NT2/D1 (cell line): Measurements from ENCODE around the gene ARMC6.

ENCODE experiments used
- DNase-seq: peaks from one replicate; pipeline ENCODE4 v3.0.0-alpha.2; 2011; ENCODE audit warnings: low read depth, low spot score
- H3K27me3 ChIP-seq: 2 replicates; pipeline ENCODE4 v1.6.0; 2011; ENCODE audit warnings: mild to moderate bottlenecking; ENCODE audit not compliant: insufficient read length, insufficient read depth
- H3K36me3 ChIP-seq: 2 replicates; pipeline ENCODE4 v1.6.1; 2011; ENCODE audit warnings: mild to moderate bottlenecking, low read length, mixed read lengths; ENCODE audit not compliant: insufficient read depth, insufficient read length
- H3K4me1 ChIP-seq: 2 replicates; pipeline ENCODE4 v1.5.1; 2011; ENCODE audit not compliant: insufficient read depth, insufficient read length
- H3K4me3 ChIP-seq: 2 replicates; pipeline ENCODE4 v1.5.1; 2011; ENCODE audit warnings: low read depth; ENCODE audit not compliant: insufficient read length
- H3K9ac ChIP-seq: 2 replicates; pipeline ENCODE4 v1.6.0; 2011; ENCODE audit warnings: low read depth; ENCODE audit not compliant: insufficient read length
- H3K9me3 ChIP-seq: 2 replicates; pipeline ENCODE4 v1.5.1; 2011; ENCODE audit warnings: mild to moderate bottlenecking, low read length; ENCODE audit not compliant: insufficient read depth
- SUZ12 ChIP-seq: IDR thresholded peaks from 2 replicates; pipeline ENCODE4 v1.6.1; 2011; ENCODE audit not compliant: insufficient read length, insufficient read depth; ENCODE audit errors: extremely low read depth
- YY1 ChIP-seq: IDR thresholded peaks from 2 replicates; pipeline ENCODE4 v1.6.1; 2011; ENCODE audit not compliant: insufficient read length, insufficient read depth
- ZNF274 ChIP-seq: IDR thresholded peaks from 2 replicates; pipeline ENCODE4 v1.6.1; 2011; ENCODE audit warnings: mild to moderate bottlenecking, low read depth, low read length

ARMC6 gene

DNA sequence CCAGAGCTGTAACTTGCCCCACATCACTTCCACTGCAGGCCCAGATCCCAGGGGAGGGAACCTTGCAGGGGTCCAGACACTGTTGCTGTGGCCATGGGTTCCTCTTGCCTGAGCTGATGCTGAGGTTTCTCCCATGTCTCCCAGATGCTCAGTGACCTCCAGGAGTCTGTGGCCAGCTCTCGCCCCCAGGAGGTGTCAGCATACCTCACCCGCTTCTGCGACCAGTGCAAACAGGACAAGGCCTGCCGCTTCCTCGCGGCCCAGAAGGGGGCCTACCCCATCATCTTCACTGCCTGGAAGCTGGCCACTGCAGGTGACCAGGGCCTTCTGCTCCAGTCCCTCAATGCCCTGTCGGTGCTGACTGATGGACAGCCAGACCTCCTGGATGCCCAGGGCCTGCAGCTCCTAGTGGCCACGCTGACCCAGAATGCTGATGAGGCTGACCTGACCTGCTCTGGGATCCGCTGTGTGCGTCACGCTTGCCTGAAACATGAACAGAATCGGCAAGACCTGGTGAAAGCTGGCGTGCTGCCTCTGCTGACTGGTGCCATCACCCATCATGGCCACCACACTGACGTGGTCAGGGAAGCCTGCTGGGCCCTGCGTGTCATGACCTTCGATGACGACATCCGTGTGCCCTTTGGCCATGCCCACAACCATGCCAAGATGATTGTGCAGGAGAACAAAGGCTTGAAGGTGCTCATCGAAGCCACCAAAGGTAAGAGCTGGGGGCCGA, 18.2 kb downstream of the ARMC6 start:
- DNase-seq = no peak
- TF ChIP-seq ZNF274 (no peak), YY1 (no peak), SUZ12 (no peak)
- peaks cover 85% of the 10 kb centered on the region for H3K36me3 ChIP-seq

GRCh38 chr19:19052921-19053320, 19.5 kb downstream of the ARMC6 start:
- DNase-seq = no peak
- Histone ChIP-seq H3K36me3 (peaks cover 86% of the 10 kb centered on the region), H3K4me1 (no peaks in the 10 kb centered on the region), H3K9me3 (no peaks in the 10 kb centered on the region), H3K4me3 (no peak overlapping the region), H3K9ac (no peak overlapping the region), H3K27me3 (no peaks in the 10 kb centered on the region)
- TF ChIP-seq ZNF274 = no peak
- TF ChIP-seq YY1 = no peak
- no peak for TF ChIP-seq SUZ12

More for the DNA sequence above, 18.2 kb downstream of the ARMC6 start:
- no peaks in the 10 kb centered on the region for H3K4me1 ChIP-seq
- H3K9me3 ChIP-seq = no peaks in the 10 kb centered on the region
- H3K4me3 ChIP-seq = no peak overlapping the region
- no peak overlapping the region for H3K9ac ChIP-seq
- no peaks in the 10 kb centered on the region for H3K27me3 ChIP-seq

- TF ChIP-seq SUZ12 (no peak), ZNF274 (no peak), YY1 (no peak)
- H3K9me3 ChIP-seq = no peaks in the 10 kb centered on the region
- peaks cover 91% of the 10 kb centered on the region for H3K36me3 ChIP-seq
- no peak overlapping the region for H3K9ac ChIP-seq
- DNase-seq = peak; percentile 52
- no peak overlapping the region for H3K4me3 ChIP-seq
- no peaks in the 10 kb centered on the region for H3K4me1 ChIP-seq
- no peaks in the 10 kb centered on the region for H3K27me3 ChIP-seq
Measured at GRCh38 chr19:19053508-19054314, 20.3 kb downstream of the ARMC6 start.

GRCh38 chr19:19054315-19054938, 21.0 kb downstream of the ARMC6 start:
- TF ChIP-seq SUZ12 (no peak), YY1 (no peak), ZNF274 (no peak)
- Histone ChIP-seq H3K27me3 (no peaks in the 10 kb centered on the region), H3K36me3 (peaks cover 91% of the 10 kb centered on the region), H3K9ac (no peak overlapping the region), H3K9me3 (no peaks in the 10 kb centered on the region), H3K4me3 (no peak overlapping the region), H3K4me1 (no peaks in the 10 kb centered on the region)
- no peak for DNase-seq

DNA sequence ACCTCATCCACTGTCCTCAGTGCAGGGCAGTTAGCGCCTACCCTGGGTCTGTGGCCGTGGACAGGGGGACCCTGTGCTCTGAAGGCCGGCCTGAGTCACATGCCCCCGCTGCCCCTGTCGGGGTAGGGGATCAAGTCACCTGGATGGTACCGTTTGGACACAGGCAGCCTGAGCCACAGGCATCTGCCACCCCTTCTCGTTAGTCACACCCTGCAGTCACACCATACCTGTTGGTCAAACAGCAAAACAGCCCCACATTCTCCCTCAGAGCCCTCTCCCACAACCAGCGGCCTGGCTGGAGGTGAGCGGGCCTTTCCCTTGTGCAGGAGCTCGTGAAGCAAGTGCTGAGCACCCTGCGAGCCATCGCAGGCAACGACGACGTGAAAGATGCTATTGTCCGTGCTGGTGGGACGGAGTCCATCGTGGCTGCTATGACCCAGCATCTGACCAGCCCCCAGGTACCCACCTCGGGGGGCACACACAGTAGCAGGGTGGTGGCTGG, 21.6 kb downstream of the ARMC6 start:
- H3K36me3 ChIP-seq = peaks cover 94% of the 10 kb centered on the region
- no peak overlapping the region for H3K9ac ChIP-seq
- H3K4me3 ChIP-seq = no peak overlapping the region
- no peak for TF ChIP-seq SUZ12
- no peak for TF ChIP-seq YY1
- TF ChIP-seq ZNF274 = no peak
- H3K4me1 ChIP-seq = no peaks in the 10 kb centered on the region
- H3K27me3 ChIP-seq = no peaks in the 10 kb centered on the region
- no peaks in the 10 kb centered on the region for H3K9me3 ChIP-seq
- DNase-seq = no peak

DNA sequence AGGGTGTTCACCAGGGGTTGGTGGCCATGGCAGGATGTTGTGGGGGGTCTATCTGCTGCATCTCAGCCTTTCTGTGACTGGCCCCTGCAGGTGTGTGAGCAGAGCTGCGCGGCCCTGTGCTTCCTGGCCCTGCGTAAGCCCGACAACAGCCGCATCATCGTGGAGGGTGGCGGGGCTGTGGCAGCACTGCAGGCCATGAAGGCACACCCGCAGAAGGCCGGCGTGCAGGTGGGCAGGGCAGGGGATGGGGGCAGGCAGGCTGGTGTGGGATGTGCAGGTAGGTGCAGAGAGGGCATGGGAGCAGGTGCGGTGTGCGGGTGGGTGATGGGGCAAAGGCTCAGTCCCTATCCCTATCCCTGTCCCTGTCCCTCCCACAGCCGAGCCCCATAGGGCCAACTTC, 22.3 kb downstream of the ARMC6 start:
- Histone ChIP-seq H3K36me3 (peaks cover 92% of the 10 kb centered on the region), H3K9ac (no peak overlapping the region), H3K4me1 (no peaks in the 10 kb centered on the region)

More for the DNA sequence above, 22.3 kb downstream of the ARMC6 start:
- H3K27me3 ChIP-seq = no peaks in the 10 kb centered on the region
- no peaks in the 10 kb centered on the region for H3K9me3 ChIP-seq
- no peak overlapping the region for H3K4me3 ChIP-seq
- no peak for TF ChIP-seq ZNF274
- no peak for TF ChIP-seq YY1
- no peak for TF ChIP-seq SUZ12
- no peak for DNase-seq
